Tibial nerve (tissue), 4 donors: ENCODE measurements around the gene TMEM259. TPM values are rescaled to one million over a fixed set of nuclear protein-coding genes. Genes with fewer than 3 reads are reported as not detected.

Experiments used
- DNase-seq, 2 donors: peaks; one replicate each; pipeline ENCODE4 v3.0.0-alpha.2; 2019; ENCODE audit warnings: low spot score in 2 of 2
- H3K27ac ChIP-seq, 4 donors: fragments of 200-600 bp; sonication (generic) in 3 of 4; one replicate each; pipeline ENCODE4 v1.5.1; 2017 to 2019; ENCODE audit warnings: mild to moderate bottlenecking in 1 of 4
- H3K27me3 ChIP-seq, 2 donors: fragments of 200-600 bp; sonication (generic) in 1 of 2; one replicate each; pipeline versions ENCODE4 v1.5.1 to v1.6.0; 2017 to 2019
- H3K36me3 ChIP-seq, 3 donors: fragments of 200-600 bp; sonication (generic); one replicate each; pipeline ENCODE4 v1.5.1; 2018 to 2019
- H3K4me1 ChIP-seq, 4 donors: fragments of 200-600 bp; sonication (generic) in 3 of 4; one replicate each; pipeline ENCODE4 v1.5.1; 2017 to 2019
- H3K4me3 ChIP-seq, 4 donors: fragments of 200-600 bp; sonication (generic) in 3 of 4; one replicate each; pipeline ENCODE4 v1.5.1; 2017 to 2019; ENCODE audit warnings: mild to moderate bottlenecking in 1 of 4, moderate library complexity in 1 of 4
- H3K9me3 ChIP-seq, 4 donors: fragments of 200-600 bp; sonication (generic) in 3 of 4; one replicate each; pipeline ENCODE4 v1.5.1; 2017 to 2019
- CTCF ChIP-seq, 5 experiments: fragments of 200-600 bp in 3 of 5; fragments of 450-650 bp in 2 of 5; sonication (generic) in 3 of 5; IDR thresholded peaks; one replicate each; pipeline ENCODE4 v1.5.1; 2016 to 2019; ENCODE audit warnings: antibody characterized with exemption in 5 of 5, mild to moderate bottlenecking in 3 of 5, moderate library complexity in 2 of 5
- EP300 ChIP-seq, 2 donors: sonication (generic); formaldehyde crosslinking; IDR thresholded peaks; one replicate each; pipeline ENCODE4 v1.6.1; 2017; ENCODE audit warnings: antibody characterized with exemption in 2 of 2, mild to moderate bottlenecking in 1 of 2
- POLR2A ChIP-seq, 2 donors: fragments of 450-650 bp; IDR thresholded peaks; one replicate each; pipeline ENCODE4 v1.6.1; 2017; ENCODE audit warnings: antibody characterized with exemption in 2 of 2, mild to moderate bottlenecking in 2 of 2, moderate library complexity in 2 of 2
- WGBS, 2 donors: methylation state at CpG; one replicate each; pipeline ENCODE4 v1.1.5; 2018; 5-methylcytosine and 5-hydroxymethylcytosine counted together
- total RNA-seq, 4 donors: library from RNA; depleted of rRNA; stranded (reverse); fragments of >200 nt; gene quantifications; one replicate each; pipeline ENCODE4 v1.1.0, GENCODE V29; 2016

TMEM259 gene
- total RNA-seq, 4 donors from 2014 or later, result 229 to 459 (median 325) TPM

- Histone ChIP-seq H3K4me3 (no peak overlapping the region), H3K27ac (no peak overlapping the region), H3K4me1 (no peaks in the 10 kb centered on the region), H3K36me3 (peaks cover 0 to 25% (median 0%) of the 10 kb centered on the region in 3 donors), H3K9me3 (peaks cover 0 to 23% (median 5%) of the 10 kb centered on the region in 4 donors), H3K27me3 (no peaks in the 10 kb centered on the region)
- 89 to 96% methylated on average over 8 to 17 of the region's 17 CpGs for WGBS, 2 donors
- TF ChIP-seq EP300 (IDR thresholded peaks at IDR 0.05) (no peak), CTCF (IDR thresholded peaks at IDR 0.05) (no peak), POLR2A (IDR thresholded peaks at IDR 0.05) (no peak)
- DNase-seq, result no peak
Observed at GRCh38 chr19:1051791-1052190, 30.9 kb upstream of the TMEM259 start.

- no peak for DNase-seq
- no peak for TF ChIP-seq CTCF (IDR thresholded peaks at IDR 0.05)
- no peak for TF ChIP-seq EP300 (IDR thresholded peaks at IDR 0.05)
- TF ChIP-seq POLR2A (IDR thresholded peaks at IDR 0.05), result no peak
- 80 to 83% methylated on average over 24 to 31 of the region's 31 CpGs for WGBS, 2 donors
Observed at GRCh38 chr19:1050989-1051788, 30.3 kb upstream of the TMEM259 start.

DNA sequence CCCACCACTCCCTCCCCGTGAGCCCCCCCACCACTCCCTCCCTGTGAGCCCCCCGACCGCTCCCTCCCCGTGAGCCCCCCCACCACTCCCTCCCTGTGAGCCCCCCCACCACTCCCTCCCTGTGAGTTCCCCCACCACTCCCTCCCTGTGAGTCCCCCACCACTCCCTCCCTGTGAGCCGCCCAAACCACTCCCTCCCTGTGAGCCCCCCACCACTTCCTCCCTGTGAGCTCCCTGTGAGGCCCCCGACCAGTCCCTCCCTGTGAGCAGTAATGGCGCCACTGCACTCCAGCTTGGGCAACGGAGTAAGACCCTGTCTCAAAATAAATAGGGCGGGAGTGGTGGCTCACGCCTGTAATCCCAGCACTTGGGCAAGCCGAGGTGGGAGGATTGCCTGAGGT is 28.9 kb upstream of the TMEM259 start:
- 37 to 53% methylated on average over 4 to 6 of the region's 11 CpGs for WGBS, 2 donors
- Histone ChIP-seq H3K9me3 (peaks cover 0 to 5% (median 0%) of the 10 kb centered on the region in 4 donors), H3K4me1 (no peaks in the 10 kb centered on the region), H3K4me3 (no peak overlapping the region), H3K36me3 (peaks cover 0 to 7% (median 0%) of the 10 kb centered on the region in 3 donors), H3K27me3 (no peaks in the 10 kb centered on the region), H3K27ac (no peak overlapping the region)
- TF ChIP-seq EP300 (IDR thresholded peaks at IDR 0.05) (no peak), CTCF (IDR thresholded peaks at IDR 0.05) (no peak), POLR2A (IDR thresholded peaks at IDR 0.05) (no peak)
- no peak for DNase-seq

More at GRCh38 chr19:1050989-1051788, 30.3 kb upstream of the TMEM259 start:
- H3K4me3 ChIP-seq, result no peak overlapping the region
- H3K27ac ChIP-seq, result no peak overlapping the region
- H3K36me3 ChIP-seq, result peaks cover 0 to 19% (median 0%) of the 10 kb centered on the region in 3 donors
- no peaks in the 10 kb centered on the region for H3K4me1 ChIP-seq
- H3K9me3 ChIP-seq, result peaks cover 0 to 17% (median 2%) of the 10 kb centered on the region in 4 donors
- H3K27me3 ChIP-seq, result no peaks in the 10 kb centered on the region

- DNase-seq, result no peak
- no peak for TF ChIP-seq CTCF (IDR thresholded peaks at IDR 0.05)
- TF ChIP-seq EP300 (IDR thresholded peaks at IDR 0.05), result no peak
- no peak for TF ChIP-seq POLR2A (IDR thresholded peaks at IDR 0.05)
- Histone ChIP-seq H3K9me3 (no peaks in the 10 kb centered on the region), H3K4me1 (no peaks in the 10 kb centered on the region), H3K27me3 (no peaks in the 10 kb centered on the region), H3K4me3 (no peak overlapping the region), H3K27ac (no peak overlapping the region), H3K36me3 (peaks cover 0 to under 1% (median 0%) of the 10 kb centered on the region in 3 donors)
- 60 to 75% methylated on average over 4 to 7 of the region's 17 CpGs for WGBS, 2 donors
Observed at GRCh38 chr19:1049106-1049505, 28.2 kb upstream of the TMEM259 start.

- DNase-seq, result no peak
- peaks cover 0 to 7% of the 10 kb centered on the region in 2 donors for H3K27me3 ChIP-seq
- no peaks in the 10 kb centered on the region for H3K9me3 ChIP-seq
- H3K36me3 ChIP-seq, result no peaks in the 10 kb centered on the region
- H3K4me1 ChIP-seq, result peaks cover 0 to 4% (median 0%) of the 10 kb centered on the region in 4 donors
- 82 to 89% methylated on average over 13 to 18 of the region's 20 CpGs for WGBS, 2 donors
- H3K27ac ChIP-seq, result no peak overlapping the region
- no peak overlapping the region for H3K4me3 ChIP-seq
- TF ChIP-seq CTCF (IDR thresholded peaks at IDR 0.05) (no peak), EP300 (IDR thresholded peaks at IDR 0.05) (no peak), POLR2A (IDR thresholded peaks at IDR 0.05) (no peak)
Observed at GRCh38 chr19:1047696-1048147, 26.8 kb upstream of the TMEM259 start.
